HepG2 (cell line): Measurements from ENCODE around the gene SLC39A1. TPM values are rescaled to one million over a fixed set of nuclear protein-coding genes. Genes with fewer than 3 reads are reported as not detected.

ENCODE experiments used
- CHD2 ChIP-seq: IDR thresholded peaks from 2 replicates; pipeline ENCODE4 v1.6.1; 2011; ENCODE audit warnings: low read depth, low read length, improper control_type of control experiment
- MIER2 ChIP-seq: IDR thresholded peaks from 2 replicates; pipeline ENCODE4 v1.6.1; 2016; ENCODE audit warnings: missing biosample characterization, missing genetic modification reagents
- NBN ChIP-seq: fragments of 450-650 bp; conservative IDR thresholded peaks from 2 replicates; pipeline ENCODE4 v1.6.1; 2017
- NFIC ChIP-seq: IDR thresholded peaks from 2 replicates; pipeline ENCODE4 v1.6.1; 2012; ENCODE audit warnings: mild to moderate bottlenecking, low read length, inconsistent platforms
- RCOR2 ChIP-seq: IDR thresholded peaks from 2 replicates; pipeline ENCODE4 v1.6.1; 2016; ENCODE audit warnings: missing biosample characterization, missing genetic modification reagents
- ZC3H4 ChIP-seq: sonication (generic); formaldehyde crosslinking; IDR thresholded peaks from 2 replicates; pipeline ENCODE4 v1.4.0; 2020; ENCODE audit warnings: missing genetic modification reagents, borderline replicate concordance
- ZNF562 ChIP-seq: sonication (generic); formaldehyde crosslinking; IDR thresholded peaks from 2 replicates; pipeline ENCODE4 v1.8.0; 2022; ENCODE audit warnings: missing genetic modification reagents, borderline replicate concordance
- ZNF563 ChIP-seq: sonication (generic); formaldehyde crosslinking; IDR thresholded peaks from 2 replicates; pipeline ENCODE4 v1.8.0; 2022; ENCODE audit warnings: mild to moderate bottlenecking, moderate library complexity, missing genetic modification reagents
- ZNF567 ChIP-seq: sonication (generic); formaldehyde crosslinking; IDR thresholded peaks from 2 replicates; pipeline ENCODE4 v1.8.1; 2023; ENCODE audit warnings: mild to moderate bottlenecking, missing genetic modification reagents, borderline replicate concordance
- ZSCAN30 ChIP-seq: sonication (generic); formaldehyde crosslinking; IDR thresholded peaks from 2 replicates; pipeline ENCODE4 v1.5.0; 2020; ENCODE audit warnings: mild to moderate bottlenecking, missing genetic modification reagents
- polyA plus RNA-seq, 8 experiments: library from polyadenylated mRNA; depleted of rRNA in 3 of 8; stranded (reverse) in 7 of 8; unstranded in 1 of 8; fragments of >200 nt; fragmentation: Illumina TruSeq in 4 of 8; extraction: Trizol in 4 of 8; gene quantifications; 2 replicates each; pipeline versions ENCODE4 v1.2.1 to v1.2.3, GENCODE V29; 2011 to 2016; ENCODE audit warnings: low read depth in 4 of 8, missing spikeins in 1 of 8, mixed read lengths in 1 of 8; ENCODE audit not compliant: insufficient read depth in 1 of 8
- total RNA-seq, 5 experiments: library from RNA; depleted of rRNA; stranded (reverse); fragments of >200 nt; fragmentation: Illumina TruSeq; extraction: Trizol; gene quantifications; 2 replicates each; pipeline ENCODE4 v1.2.3, GENCODE V29; 2016; ENCODE audit warnings: low read depth in 1 of 5
- TF ChIP-seq, protein P1 (sequence below): sonication (generic); formaldehyde crosslinking; IDR thresholded peaks from 2 replicates; pipeline ENCODE4 v1.4.0; 2020; ENCODE audit warnings: missing genetic modification reagents
- TF ChIP-seq, protein P2 (sequence below): sonication (generic); formaldehyde crosslinking; IDR thresholded peaks from 2 replicates; pipeline ENCODE4 v1.4.0; 2020; ENCODE audit warnings: missing genetic modification reagents, borderline replicate concordance
- TF ChIP-seq, protein P3 (sequence below): sonication (generic); formaldehyde crosslinking; IDR thresholded peaks from 2 replicates; pipeline ENCODE4 v1.5.0; 2020; ENCODE audit warnings: missing genetic modification reagents
- TF ChIP-seq, protein P4 (sequence below): sonication (generic); formaldehyde crosslinking; IDR thresholded peaks from 2 replicates; pipeline ENCODE4 v1.5.1; 2020; ENCODE audit warnings: missing genetic modification reagents, mild to moderate bottlenecking, borderline replicate concordance
- TF ChIP-seq, protein P5 (sequence below): sonication (generic); formaldehyde crosslinking; IDR thresholded peaks from 2 replicates; pipeline ENCODE4 v1.9.0; 2021; ENCODE audit warnings: mild to moderate bottlenecking, missing genetic modification reagents
- TF ChIP-seq, protein P6 (sequence below): sonication (generic); formaldehyde crosslinking; IDR thresholded peaks from 2 replicates; pipeline ENCODE4 v1.4.0; 2020; ENCODE audit warnings: mild to moderate bottlenecking, missing genetic modification reagents

Gene SLC39A1
- total and polyA plus RNA-seq, 2 of the 13 experiments (the other 11 are each of a cell fraction or from before 2014, with no cell fraction given), result 71.2 to 78.4 TPM

DNA sequence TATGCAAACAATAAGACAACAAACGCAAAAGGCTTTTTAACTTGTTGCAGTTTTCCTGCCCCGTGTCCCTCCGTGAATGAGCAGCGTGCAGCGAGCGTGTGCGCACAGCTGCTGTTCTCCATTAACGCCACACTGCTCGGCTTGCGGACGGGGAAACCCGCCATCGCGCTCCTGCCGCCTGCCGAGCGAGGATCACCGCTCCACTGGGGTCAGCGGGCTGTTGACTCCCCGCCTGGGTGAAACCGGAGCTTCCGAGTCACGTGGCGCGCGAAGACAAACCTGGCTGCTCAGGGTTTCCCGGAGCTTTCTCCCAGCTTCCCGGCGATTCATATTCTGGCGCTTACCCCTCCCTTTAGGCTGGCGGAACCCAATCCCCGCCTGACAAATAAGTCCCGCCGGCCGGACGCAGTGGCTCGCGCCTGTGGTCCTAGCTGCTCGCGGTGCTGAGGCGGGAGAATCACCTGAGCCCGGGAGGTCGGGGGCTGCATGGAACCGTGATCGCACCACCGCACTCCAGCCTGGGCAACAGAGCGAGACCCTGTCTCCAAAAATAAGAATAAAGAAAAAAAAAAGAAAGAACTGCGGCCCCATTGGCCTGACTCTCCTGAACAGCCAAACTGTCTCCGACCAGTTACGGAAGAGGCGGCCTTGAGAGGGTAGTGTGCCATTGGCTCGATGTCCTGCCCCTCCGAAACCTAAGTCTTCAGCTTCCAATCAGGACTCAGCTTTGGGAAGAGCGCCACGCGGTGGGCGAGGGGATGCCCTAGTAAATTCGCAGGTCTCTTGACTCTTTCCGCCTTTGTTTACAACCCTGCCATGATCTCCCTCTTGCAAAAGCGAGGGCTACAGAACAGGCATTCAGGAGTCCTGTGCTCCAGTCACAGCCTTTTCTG lies 4.0 kb upstream of the SLC39A1 start, which contains the start of gene CREB3L4 (continued):
- TF ChIP-seq, protein P1, sequence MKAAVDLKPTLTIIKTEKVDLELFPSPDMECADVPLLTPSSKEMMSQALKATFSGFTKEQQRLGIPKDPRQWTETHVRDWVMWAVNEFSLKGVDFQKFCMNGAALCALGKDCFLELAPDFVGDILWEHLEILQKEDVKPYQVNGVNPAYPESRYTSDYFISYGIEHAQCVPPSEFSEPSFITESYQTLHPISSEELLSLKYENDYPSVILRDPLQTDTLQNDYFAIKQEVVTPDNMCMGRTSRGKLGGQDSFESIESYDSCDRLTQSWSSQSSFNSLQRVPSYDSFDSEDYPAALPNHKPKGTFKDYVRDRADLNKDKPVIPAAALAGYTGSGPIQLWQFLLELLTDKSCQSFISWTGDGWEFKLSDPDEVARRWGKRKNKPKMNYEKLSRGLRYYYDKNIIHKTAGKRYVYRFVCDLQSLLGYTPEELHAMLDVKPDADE (CRISPR knock-in tag), result no peak
- TF ChIP-seq ZNF563 (CRISPR knock-in tag), result no peak; the same call in 1 of the 2 replicates
- TF ChIP-seq ZSCAN30, result no peak; the same call in 1 of the 2 replicates
- TF ChIP-seq, protein P2, sequence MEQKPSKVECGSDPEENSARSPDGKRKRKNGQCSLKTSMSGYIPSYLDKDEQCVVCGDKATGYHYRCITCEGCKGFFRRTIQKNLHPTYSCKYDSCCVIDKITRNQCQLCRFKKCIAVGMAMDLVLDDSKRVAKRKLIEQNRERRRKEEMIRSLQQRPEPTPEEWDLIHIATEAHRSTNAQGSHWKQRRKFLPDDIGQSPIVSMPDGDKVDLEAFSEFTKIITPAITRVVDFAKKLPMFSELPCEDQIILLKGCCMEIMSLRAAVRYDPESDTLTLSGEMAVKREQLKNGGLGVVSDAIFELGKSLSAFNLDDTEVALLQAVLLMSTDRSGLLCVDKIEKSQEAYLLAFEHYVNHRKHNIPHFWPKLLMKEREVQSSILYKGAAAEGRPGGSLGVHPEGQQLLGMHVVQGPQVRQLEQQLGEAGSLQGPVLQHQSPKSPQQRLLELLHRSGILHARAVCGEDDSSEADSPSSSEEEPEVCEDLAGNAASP (CRISPR knock-in tag), result peak; percentile 58
- TF ChIP-seq CHD2, result no peak; the same call in none of the 2 replicates
- TF ChIP-seq NBN, result no peak
- TF ChIP-seq ZNF562 (CRISPR knock-in tag), result no peak
- TF ChIP-seq RCOR2 (CRISPR knock-in tag), result peak; percentile 15; the same call in 1 of the 2 replicates
- TF ChIP-seq, protein P3, sequence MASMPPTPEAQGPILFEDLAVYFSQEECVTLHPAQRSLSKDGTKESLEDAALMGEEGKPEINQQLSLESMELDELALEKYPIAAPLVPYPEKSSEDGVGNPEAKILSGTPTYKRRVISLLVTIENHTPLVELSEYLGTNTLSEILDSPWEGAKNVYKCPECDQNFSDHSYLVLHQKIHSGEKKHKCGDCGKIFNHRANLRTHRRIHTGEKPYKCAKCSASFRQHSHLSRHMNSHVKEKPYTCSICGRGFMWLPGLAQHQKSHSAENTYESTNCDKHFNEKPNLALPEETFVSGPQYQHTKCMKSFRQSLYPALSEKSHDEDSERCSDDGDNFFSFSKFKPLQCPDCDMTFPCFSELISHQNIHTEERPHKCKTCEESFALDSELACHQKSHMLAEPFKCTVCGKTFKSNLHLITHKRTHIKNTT, result no peak
- no peak for TF ChIP-seq ZC3H4
- TF ChIP-seq, protein P4, sequence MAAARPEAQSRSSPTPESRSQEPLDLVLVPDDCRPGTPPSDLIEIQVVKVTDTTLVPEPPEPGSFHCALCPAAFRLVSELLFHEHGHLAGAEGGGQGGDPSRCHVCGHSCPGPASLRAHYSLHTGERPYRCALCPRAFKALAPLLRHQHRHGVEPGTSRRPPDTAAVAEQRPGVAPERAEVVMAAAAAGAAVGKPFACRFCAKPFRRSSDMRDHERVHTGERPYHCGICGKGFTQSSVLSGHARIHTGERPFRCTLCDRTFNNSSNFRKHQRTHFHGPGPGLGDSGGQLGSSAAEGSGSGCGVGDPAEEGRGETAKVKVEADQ (CRISPR knock-in tag), result peak; percentile 41; the same call in 1 of the 2 replicates
- TF ChIP-seq MIER2, result 0 out of 2 replicates have a peak, but pooled peaks have one; percentile 31
- TF ChIP-seq, protein P5, sequence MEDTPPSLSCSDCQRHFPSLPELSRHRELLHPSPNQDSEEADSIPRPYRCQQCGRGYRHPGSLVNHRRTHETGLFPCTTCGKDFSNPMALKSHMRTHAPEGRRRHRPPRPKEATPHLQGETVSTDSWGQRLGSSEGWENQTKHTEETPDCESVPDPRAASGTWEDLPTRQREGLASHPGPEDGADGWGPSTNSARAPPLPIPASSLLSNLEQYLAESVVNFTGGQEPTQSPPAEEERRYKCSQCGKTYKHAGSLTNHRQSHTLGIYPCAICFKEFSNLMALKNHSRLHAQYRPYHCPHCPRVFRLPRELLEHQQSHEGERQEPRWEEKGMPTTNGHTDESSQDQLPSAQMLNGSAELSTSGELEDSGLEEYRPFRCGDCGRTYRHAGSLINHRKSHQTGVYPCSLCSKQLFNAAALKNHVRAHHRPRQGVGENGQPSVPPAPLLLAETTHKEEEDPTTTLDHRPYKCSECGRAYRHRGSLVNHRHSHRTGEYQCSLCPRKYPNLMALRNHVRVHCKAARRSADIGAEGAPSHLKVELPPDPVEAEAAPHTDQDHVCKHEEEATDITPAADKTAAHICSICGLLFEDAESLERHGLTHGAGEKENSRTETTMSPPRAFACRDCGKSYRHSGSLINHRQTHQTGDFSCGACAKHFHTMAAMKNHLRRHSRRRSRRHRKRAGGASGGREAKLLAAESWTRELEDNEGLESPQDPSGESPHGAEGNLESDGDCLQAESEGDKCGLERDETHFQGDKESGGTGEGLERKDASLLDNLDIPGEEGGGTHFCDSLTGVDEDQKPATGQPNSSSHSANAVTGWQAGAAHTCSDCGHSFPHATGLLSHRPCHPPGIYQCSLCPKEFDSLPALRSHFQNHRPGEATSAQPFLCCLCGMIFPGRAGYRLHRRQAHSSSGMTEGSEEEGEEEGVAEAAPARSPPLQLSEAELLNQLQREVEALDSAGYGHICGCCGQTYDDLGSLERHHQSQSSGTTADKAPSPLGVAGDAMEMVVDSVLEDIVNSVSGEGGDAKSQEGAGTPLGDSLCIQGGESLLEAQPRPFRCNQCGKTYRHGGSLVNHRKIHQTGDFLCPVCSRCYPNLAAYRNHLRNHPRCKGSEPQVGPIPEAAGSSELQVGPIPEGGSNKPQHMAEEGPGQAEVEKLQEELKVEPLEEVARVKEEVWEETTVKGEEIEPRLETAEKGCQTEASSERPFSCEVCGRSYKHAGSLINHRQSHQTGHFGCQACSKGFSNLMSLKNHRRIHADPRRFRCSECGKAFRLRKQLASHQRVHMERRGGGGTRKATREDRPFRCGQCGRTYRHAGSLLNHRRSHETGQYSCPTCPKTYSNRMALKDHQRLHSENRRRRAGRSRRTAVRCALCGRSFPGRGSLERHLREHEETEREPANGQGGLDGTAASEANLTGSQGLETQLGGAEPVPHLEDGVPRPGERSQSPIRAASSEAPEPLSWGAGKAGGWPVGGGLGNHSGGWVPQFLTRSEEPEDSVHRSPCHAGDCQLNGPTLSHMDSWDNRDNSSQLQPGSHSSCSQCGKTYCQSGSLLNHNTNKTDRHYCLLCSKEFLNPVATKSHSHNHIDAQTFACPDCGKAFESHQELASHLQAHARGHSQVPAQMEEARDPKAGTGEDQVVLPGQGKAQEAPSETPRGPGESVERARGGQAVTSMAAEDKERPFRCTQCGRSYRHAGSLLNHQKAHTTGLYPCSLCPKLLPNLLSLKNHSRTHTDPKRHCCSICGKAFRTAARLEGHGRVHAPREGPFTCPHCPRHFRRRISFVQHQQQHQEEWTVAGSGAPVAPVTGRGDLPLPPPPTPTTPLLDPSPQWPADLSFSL, result no peak
- no peak for TF ChIP-seq ZNF567 (CRISPR knock-in tag)
- TF ChIP-seq, protein P6, sequence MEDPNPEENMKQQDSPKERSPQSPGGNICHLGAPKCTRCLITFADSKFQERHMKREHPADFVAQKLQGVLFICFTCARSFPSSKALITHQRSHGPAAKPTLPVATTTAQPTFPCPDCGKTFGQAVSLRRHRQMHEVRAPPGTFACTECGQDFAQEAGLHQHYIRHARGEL (CRISPR knock-in tag), result no peak
- TF ChIP-seq NFIC, result no peak
